RWPE1 (cell line): ENCODE measurements around the gene FAM3D.

Source experiments
- CTCF ChIA-PET: fragments of 350-600 bp; sonication (Branson Sonifier 250); formaldehyde crosslinking; extraction: SDS; loops from one replicate; lab custom pipeline; 2021; lab: Yijun Ruan, JAX
- POLR2A ChIA-PET: fragments of 400-600 bp; formaldehyde crosslinking; extraction: SDS; loops from one replicate; lab custom pipeline; 2020; ENCODE audit warnings: antibody characterized with exemption; ENCODE audit not compliant: low non-redundant PET; lab: Yijun Ruan, JAX
- DNase-seq: peaks from one replicate; pipeline ENCODE4 v3.0.0; 2012; ENCODE audit warnings: low spot score
- H3K27ac ChIP-seq: fragments of 450-650 bp; 2 replicates; pipeline ENCODE4 v1.5.1; 2017
- TF ChIP-seq, protein P1 (sequence below): fragments of 450-650 bp; conservative IDR thresholded peaks from 2 replicates; pipeline ENCODE4 v1.5.1; 2017; ENCODE audit warnings: low read depth, mild to moderate bottlenecking

Gene FAM3D

DNA sequence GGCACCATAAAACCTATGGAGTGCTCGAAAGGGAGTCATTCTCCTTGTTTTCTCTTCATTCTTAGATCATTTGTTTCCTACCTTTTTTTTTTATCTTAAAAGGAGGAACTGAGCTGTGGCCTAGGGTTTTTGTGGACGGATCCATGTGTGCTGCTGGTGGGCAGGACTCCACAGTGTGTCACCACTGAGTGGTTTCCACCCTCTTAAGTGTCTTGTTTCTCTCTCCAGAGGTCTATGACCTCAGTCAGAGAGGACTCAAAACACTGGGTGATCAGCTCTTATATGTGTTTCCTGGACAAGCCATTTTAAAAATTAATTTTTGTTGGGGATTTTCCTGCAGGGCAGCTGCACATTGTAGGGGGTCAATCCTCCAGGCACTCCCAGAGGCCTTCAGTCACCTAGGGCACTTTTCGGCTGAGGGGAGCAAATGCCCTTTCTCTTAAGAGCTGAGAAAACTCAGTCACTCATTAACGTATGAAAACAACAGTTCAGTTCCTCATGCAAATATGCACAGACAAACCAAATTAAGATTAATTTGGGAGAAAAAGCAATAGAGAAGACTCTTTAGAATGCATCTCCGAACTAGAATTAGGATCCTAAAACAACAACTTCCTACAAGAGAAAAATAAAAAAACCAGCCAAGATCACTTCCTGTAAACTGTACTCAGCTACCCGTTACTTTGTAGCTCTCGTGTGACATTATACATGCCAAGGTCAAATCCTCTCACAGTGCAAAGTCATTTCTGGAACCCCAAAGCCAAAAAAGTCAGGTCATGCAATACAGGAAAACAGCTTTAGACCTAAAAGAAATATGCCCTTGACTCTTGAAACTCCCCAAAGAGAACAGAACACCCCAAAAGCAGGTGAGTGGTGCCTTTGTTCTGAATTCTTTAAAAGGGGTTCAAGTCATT is 27.6 kb upstream of the FAM3D start:
- DNase-seq = no peak
- H3K27ac ChIP-seq = no peak overlapping the region
- TF ChIP-seq, protein P1, sequence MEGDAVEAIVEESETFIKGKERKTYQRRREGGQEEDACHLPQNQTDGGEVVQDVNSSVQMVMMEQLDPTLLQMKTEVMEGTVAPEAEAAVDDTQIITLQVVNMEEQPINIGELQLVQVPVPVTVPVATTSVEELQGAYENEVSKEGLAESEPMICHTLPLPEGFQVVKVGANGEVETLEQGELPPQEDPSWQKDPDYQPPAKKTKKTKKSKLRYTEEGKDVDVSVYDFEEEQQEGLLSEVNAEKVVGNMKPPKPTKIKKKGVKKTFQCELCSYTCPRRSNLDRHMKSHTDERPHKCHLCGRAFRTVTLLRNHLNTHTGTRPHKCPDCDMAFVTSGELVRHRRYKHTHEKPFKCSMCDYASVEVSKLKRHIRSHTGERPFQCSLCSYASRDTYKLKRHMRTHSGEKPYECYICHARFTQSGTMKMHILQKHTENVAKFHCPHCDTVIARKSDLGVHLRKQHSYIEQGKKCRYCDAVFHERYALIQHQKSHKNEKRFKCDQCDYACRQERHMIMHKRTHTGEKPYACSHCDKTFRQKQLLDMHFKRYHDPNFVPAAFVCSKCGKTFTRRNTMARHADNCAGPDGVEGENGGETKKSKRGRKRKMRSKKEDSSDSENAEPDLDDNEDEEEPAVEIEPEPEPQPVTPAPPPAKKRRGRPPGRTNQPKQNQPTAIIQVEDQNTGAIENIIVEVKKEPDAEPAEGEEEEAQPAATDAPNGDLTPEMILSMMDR = no peak
- ChIA-PET CTCF (interaction anchor here (0.6 kb wide), 1 partner anchor 64 kb away, joined by 4 read pairs; no protein-coding TSS in a partner anchor), POLR2A (no interaction called here)

DNA sequence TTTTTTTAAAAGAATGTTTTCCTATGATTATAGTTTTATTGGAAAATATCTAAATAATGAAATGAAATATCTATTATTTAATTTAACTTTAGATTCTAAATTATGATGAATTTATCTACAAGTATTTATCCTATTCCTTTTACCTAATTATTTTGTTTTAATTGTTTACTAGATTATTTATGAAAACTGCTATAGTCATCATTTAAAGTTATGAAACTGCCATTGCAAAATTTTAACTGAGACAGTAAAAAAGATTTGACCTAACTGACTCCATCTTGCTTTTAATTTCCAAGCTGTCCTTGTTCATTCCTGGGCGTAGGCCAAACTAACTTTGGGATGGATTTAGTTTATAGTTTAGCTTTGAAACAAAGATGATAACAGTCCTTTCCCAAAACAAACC is 25.9 kb upstream of the FAM3D start:
- TF ChIP-seq, protein P1 = no peak
- CTCF ChIA-PET = no interaction called here

GRCh38 chr3:58691997-58692396 is 25.4 kb upstream of the FAM3D start:
- DNase-seq = no peak
- ChIA-PET POLR2A (no interaction called here), CTCF (no interaction called here)
- TF ChIP-seq, protein P1 = no peak
- H3K27ac ChIP-seq = no peak overlapping the region

More for the DNA sequence above, 25.9 kb upstream of the FAM3D start:
- POLR2A ChIA-PET = no interaction called here
- H3K27ac ChIP-seq = no peak overlapping the region
- DNase-seq = no peak

- ChIA-PET CTCF (no interaction called here), POLR2A (no interaction called here)
- TF ChIP-seq, protein P1 = no peak
- no peak for DNase-seq
- no peak overlapping the region for H3K27ac ChIP-seq
Measured at GRCh38 chr3:58690490-58690889, 23.9 kb upstream of the FAM3D start.

DNA sequence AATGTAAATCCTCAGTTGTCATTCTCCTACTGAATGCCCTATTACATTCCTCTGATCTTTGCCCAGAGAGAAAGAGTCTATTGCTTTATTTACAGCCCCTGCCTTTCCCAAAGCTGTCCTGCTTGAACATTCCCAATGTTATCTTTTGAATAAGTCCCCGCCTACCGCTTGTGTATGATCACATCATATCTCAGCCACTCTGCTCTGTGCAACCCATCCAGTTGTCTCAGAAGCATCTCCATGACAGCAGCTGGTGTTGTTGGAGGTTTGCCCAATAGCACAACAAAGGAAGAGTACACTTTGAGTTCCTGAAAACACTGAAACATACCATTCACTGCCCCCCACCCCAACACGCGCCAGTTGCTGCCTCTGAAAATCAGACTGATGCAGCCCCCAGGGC is 22.0 kb upstream of the FAM3D start:
- DNase-seq = no peak
- TF ChIP-seq, protein P1 = no peak
- H3K27ac ChIP-seq = no peak overlapping the region
- CTCF ChIA-PET = no interaction called here
- POLR2A ChIA-PET = no interaction called here

DNA sequence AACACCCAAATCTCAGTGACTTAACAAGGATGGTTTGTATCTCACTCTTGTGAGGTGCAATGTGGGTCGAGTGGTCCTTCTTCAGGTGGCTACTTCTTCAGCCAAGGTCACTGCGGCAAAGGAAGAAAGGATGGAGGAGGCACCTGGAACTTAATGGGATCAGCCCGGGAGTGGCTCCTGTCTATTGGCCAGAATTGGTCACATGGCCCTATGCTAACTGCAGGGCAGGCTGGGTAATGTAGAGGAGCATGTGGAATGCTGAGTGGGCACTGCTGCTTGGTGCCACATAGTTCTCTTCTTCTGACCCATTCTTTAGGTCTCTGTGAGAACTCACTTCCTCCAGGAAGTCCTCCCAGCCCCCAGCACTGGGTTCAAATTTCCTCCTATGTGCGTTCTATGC is 20.3 kb upstream of the FAM3D start:
- CTCF ChIA-PET = no interaction called here
- TF ChIP-seq, protein P1 = no peak
- POLR2A ChIA-PET = no interaction called here
- DNase-seq = no peak
- H3K27ac ChIP-seq = no peak overlapping the region
